SK-N-SH treated with all-trans-retinoic acid at 6 μM for 48 hours (cell line): ENCODE measurements around the gene SOHLH1.

ENCODE experiments used
- CREB5 ChIP-seq: fragments of 250-450 bp; sonication (Bioruptor Pico); IDR thresholded peaks from 2 replicates; pipeline ENCODE4 v1.5.1; 2020; ENCODE audit warnings: low read depth, mild to moderate bottlenecking, moderate library complexity
- OSR1 ChIP-seq: fragments of 250-450 bp; sonication (Bioruptor Pico); IDR thresholded peaks from 2 replicates; pipeline ENCODE4 v1.8.0; 2022; ENCODE audit warnings: moderate library complexity, mild to moderate bottlenecking, inconsistent platforms
- ZFP30 ChIP-seq: fragments of 450-650 bp; formaldehyde crosslinking; IDR thresholded peaks from 2 replicates; pipeline ENCODE4 v1.5.0; 2022; ENCODE audit warnings: mild to moderate bottlenecking, moderate library complexity

- no peak for TF ChIP-seq OSR1 (CRISPR knock-in tag)
- TF ChIP-seq ZFP30 (CRISPR knock-in tag), result no peak
- no peak for TF ChIP-seq CREB5 (CRISPR knock-in tag)
Measured at GRCh38 chr9:135745686-135746324, 46.5 kb upstream of the SOHLH1 start.
